GM12874 (cell line): ENCODE data around the gene RBBP5.

Source experiments
- TF ChIP-seq, protein P1 (sequence below): IDR thresholded peaks from 2 replicates; pipeline ENCODE4 v1.5.1; 2011; ENCODE audit warnings: low read depth, mild to moderate bottlenecking, control low read depth, low read length, moderate library complexity; ENCODE audit not compliant: insufficient read depth

The RBBP5 gene

GRCh38 chr1:205107327-205107726 lies 14.5 kb downstream of the RBBP5 start:
- TF ChIP-seq, protein P1, sequence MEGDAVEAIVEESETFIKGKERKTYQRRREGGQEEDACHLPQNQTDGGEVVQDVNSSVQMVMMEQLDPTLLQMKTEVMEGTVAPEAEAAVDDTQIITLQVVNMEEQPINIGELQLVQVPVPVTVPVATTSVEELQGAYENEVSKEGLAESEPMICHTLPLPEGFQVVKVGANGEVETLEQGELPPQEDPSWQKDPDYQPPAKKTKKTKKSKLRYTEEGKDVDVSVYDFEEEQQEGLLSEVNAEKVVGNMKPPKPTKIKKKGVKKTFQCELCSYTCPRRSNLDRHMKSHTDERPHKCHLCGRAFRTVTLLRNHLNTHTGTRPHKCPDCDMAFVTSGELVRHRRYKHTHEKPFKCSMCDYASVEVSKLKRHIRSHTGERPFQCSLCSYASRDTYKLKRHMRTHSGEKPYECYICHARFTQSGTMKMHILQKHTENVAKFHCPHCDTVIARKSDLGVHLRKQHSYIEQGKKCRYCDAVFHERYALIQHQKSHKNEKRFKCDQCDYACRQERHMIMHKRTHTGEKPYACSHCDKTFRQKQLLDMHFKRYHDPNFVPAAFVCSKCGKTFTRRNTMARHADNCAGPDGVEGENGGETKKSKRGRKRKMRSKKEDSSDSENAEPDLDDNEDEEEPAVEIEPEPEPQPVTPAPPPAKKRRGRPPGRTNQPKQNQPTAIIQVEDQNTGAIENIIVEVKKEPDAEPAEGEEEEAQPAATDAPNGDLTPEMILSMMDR = no peak

- TF ChIP-seq, protein P1 = no peak
Measured at GRCh38 chr1:205102404-205102803, 19.4 kb downstream of the RBBP5 start.

DNA sequence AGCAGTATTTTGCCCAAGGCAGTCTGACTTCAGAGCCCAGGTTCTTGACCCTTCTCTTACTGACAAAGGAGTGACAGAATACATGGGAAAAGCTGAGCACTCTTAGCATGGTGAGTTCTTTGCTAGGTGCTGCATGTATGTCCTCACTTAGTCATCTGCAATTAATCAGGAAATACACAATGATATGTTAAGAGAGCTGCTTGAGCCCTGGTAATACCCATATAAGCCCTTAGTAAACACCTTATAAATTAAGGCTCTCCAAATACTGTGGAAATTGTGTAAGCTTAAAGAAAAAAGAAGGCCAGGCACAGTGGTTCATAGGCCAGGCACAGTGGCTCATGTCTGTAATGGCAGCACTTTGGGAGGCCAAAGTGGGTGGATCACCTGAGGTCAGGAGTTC lies 23.5 kb downstream of the RBBP5 start:
- TF ChIP-seq, protein P1 = no peak

DNA sequence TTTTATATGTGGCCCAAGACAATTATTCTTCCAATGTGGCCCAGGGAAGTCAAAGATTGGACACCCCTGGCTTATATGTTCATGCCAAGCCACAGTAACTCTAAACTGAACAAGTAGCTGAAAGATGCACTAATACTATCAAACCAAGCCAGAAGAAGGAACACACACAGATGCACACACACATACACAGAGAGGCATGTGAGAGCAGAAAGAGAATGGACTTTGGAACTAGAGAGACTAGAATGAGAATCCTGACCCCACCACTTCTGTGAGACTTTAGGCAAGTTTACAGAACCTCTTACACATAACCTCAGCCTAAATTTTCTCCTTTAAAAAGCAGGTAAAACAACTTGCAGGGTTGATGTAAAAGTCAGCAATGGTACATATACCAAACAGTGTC lies 26.4 kb downstream of the RBBP5 start:
- TF ChIP-seq, protein P1 = no peak

DNA sequence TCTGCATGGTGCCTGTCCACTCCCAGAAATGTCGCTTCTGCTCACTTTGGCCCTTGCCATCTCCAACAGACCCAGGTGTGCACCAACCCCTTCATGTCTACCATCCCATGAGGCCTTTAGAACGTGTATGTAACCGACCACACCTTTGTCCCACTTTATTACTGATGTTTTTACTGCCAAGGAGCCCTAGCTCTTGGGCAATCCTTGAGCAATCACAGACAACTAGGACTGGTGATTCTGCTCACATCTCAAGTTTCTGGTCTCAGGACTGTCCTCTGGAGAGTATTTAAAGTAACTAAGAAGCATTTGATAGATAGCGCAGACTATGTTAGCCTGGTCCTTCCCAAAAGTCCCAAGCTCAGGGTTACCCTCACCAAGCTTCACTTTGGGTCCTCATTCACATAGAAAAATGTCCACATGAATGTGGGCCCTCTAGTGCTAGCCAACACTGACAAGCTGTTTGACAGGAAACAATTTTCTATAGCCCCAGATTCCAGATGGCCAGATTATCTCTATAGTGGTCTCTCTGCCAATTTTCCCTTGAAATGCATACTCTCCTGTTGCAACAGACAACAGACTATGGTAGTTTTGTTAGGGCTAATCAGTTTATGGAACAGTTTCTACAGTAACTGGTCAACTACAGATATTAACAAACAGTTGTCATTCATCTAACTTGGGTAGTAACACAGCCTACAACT lies 30.6 kb downstream of the RBBP5 start:
- TF ChIP-seq, protein P1 = no peak

GRCh38 chr1:205088341-205088740 lies 33.4 kb downstream of the RBBP5 start:
- TF ChIP-seq, protein P1 = no peak

DNA sequence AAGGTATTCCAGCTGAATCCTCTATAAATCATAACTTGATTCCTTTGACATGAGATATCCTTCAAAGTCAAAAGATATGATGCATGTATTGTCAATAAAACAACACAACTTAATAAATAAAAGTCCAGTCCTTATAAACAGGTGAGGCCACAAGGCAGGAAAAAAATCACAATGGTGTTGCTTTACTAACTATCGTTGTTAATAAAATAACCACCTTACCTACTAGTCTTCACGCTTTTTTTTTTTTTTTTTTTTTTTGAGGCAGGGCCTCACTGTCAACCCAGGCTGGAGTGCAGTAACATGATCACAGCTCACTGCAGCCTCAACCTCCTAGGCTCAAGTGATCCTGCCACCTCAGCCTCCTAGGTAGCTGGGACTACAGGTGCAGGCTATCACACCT lies 37.4 kb downstream of the RBBP5 start, which contains the start of gene TMEM81:
Gene TMEM81, minus strand, starts transcription at position 101 of the 400 bp plus-strand sequence. CDS start 140 bp downstream, outside the sequence.
- TF ChIP-seq, protein P1 = no peak
